HG03039 (cell line): ENCODE measurements around the gene SHB.

Source experiments
- ATAC-seq: cut with Tn5 transposase; IDR thresholded peaks from one replicate; pipeline ENCODE4 v1.9.1; 2021; ENCODE audit warnings: mild to moderate bottlenecking, moderate library complexity; ENCODE audit not compliant: unreplicated experiment

SHB gene

DNA sequence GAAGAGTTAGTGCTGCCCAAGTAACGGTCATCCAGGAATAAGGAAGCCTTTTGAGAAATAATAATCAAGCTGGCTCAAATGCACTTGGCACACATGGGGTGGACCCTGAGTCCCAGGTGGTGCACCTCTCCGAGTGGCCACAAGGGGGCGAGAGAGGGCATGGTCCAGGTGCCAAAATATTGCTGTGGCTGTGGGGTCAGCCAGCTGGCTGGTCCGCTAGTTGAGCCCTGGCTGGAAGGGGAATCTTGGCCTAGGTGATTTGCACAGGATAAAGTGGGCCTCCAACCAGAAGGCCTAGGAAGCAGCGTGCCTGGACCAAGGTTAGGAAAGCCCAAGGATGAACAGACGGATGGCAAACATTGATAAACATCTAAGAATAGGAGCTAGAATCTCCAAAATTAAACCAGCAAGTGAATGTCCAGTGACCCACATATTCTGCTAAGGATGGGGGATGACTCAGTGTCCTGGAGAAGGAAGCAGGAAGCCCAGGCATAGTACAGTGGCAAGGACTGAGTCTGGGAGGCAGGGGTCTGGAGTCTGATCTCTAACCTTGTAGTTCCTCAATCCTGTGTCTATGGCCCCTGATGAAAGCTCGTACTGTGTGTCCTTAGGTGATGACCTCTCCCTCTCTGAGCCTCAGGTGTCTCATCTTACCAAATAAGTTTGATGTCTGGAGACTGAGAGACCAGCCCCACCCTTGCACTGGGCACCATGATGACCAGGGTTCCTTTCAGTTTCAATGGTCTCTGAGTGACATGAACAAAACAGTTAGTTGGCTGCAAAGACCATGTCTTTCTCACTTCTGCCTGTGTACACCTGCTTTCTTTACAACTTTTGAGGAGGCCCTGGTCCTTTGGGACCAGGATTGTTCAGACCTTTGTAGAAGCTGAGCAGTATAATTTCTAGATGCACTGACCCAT lies 19.2 kb upstream of the SHB start:
- ATAC-seq, result no peak

GRCh38 chr9:38086496-38086895 lies 17.5 kb upstream of the SHB start:
- no peak for ATAC-seq

DNA sequence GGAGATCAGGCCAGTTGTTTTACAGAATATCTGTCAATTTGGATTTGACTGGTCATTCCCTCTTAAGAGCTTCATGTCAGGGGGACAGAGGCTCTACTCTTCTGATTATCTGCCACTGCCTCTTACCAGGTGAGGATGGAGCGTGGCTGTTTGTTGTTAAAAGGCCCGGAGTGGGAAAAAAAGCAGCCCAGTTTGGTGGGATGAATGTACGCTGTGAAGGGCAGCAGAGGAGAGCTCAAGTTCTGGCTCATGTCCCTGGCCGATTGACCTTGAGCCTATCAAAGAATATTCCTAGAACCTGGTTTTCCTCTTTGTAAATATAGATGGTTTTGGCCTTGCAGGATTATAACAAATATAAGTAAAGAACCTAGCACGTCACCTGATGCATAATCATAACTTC lies 16.3 kb upstream of the SHB start:
- ATAC-seq, result no peak

DNA sequence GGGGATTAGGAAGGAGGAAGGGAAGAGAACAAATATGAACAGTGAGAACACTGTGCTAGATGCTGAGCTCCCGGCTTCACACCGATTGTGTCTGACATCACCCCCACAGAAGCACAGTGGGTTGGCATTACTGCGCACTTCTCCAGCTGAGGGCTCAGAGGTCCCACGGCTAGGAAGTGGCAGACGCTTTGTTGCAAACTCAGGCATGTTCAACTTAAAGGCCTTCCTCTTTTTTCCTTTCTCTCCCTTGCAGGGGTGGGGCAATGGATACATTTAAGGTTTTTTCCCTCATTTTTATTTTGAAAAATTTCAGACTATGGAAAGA lies 15.5 kb upstream of the SHB start:
- no peak for ATAC-seq

- ATAC-seq, result no peak
These were observed 15.0 kb upstream of the SHB start for GRCh38 chr9:38083858-38084555.

GRCh38 chr9:38082446-38083287 lies 13.6 kb upstream of the SHB start:
- ATAC-seq, result no peak

DNA sequence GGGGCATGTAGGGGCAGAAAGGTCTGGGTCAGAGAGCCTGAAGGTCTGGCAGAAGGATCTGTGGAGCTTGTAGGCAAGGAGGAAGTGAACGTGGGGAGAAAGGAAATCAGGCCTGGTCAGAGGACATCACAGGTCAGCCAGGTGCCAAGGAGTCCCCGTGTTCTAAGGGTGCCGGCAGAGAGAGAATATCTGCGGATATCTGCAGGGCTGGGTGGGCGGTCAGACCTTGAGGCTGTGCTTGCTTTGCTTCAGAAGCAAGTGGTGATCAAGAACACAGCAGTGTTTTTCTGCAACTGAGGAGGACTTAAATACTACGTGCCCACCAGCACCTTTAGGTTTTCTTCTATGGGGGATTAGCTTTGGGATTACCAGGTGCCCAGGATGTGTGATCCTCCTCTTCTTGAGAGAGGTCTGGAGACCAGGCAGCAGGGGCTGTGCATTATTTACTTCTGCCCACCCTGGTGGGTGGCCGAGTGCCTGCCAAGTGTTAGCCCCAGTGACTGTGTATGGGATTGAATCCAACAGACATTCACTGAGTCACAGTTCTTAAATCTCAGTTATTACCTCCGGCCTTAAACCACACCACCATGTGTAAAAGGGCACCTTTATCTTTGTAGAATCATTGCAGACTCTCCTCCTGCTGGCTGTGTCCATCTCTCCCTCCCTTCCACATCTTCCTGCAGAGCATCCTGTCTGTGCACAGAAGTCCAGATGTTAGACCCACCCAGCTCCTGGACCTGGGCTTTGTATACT lies 12.5 kb upstream of the SHB start:
- no peak for ATAC-seq

DNA sequence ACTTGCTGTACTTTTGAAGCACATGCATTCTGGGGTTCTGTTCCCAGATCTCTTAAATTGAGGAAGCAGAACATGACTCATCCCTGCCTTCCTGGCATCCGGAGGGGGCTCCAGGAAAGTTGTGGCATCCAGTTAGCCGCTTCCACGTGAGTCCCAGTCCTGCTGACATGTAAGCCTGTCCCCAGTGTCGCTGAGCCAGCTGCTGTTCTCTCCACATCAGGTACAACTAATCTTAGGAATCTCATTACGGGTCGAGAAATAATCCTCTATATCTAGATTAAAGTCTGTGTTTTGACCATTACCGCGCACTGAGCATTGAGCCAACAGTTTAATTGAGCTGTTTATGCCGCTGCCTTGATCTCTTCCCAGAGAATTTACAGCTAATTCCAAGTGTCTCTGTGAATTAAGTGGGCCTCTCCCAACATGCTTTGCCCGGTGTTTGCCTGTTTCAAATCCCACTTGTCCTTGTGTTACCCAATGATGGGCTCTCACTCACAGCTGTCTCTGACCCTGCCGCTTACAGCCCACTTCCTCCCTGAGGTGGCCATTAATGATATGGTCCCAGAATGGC lies 10.5 kb upstream of the SHB start:
- ATAC-seq, result no peak

DNA sequence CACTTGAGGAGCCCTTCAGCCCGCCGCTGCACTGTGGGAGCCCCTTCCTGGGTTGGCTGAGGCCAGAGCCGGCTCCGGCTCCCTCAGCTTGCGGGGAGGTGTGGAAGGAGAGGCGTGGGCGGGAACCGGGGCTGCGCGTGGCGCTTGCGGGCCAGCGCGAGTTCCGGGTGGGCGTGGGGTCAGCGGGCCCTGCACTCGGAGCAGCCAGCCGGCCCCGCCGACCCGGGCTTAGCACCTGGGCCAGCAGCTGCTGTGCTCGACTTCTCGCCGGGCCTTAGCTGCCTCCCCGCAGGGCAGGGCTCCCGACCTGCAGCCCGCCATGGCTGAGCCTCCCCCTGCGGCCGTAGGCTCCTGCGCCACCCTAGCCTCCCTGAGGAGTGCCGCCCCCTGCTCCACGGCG lies 6.2 kb upstream of the SHB start:
- no peak for ATAC-seq

DNA sequence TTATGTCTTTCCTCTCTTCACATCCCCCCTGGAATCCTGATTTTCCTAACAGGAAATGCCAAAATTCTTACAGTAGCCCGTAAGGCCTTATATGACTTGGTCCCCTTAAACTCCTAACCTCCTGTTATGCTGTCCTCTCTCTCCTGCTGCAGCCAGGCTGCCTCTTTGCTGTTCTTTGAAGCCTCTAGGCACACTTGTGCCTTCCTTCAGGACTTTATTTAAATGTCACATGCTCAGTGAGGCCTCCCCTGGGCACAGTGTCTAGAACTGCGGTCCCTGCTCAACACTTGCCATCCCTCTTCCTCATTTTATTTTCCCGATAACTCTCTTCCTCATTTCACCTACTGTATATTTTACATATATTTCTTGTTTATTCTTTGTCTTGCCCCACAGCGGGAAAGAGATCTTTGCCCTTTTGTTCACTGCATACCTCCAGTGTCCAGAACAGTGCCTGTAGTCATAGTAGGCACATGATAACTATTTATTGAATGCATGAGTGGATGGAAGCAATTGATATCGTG lies 5.5 kb upstream of the SHB start:
- ATAC-seq, result no peak

- ATAC-seq, result no peak
These were observed 4.9 kb upstream of the SHB start for GRCh38 chr9:38073882-38074281.

- no peak for ATAC-seq
These were observed 2.6 kb upstream of the SHB start for GRCh38 chr9:38071470-38072134.

DNA sequence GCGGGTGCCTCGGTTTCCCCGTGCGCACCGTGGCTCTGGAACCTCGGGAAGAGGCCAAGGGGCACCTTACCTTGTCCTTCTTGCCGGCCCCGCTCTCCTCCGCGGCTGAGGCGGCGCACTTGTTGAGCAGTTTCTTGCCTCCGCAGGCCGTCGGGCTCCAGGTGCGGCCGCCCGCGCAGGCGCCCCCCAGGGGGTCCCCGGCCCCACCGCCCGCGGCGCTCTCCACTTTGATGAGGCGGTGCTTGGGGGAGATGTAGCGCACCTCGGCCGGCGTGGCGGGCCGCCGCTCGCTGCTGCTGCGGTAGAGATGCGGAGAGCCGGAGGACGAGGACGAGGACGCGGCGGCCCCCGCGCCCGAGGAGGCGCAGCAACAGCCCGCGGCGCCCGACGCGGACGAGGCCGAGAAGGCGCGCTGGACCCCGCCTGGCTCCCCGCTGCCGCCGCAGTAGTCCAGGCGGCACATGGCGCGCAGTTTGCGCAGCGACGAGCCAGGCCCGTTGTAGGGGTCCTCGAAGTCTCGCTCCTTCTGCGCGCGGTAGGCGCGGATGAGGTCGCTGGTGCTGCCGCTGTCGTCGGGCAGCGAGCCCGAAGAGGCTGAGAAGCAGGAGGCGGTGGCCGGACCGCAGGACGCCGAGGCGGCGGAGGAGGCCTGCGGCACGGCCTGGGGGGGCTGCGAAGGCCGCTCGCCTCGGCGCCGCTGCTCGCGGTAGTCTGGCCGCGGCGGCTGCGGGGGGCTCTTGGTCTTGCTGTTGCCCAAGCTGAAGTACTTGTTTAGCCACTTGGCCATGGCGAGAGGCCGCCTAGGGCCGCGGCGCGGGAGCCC lies 957 bp downstream of the SHB start:
- ATAC-seq, result no peak

- no peak for ATAC-seq
These were observed 1.8 kb downstream of the SHB start for GRCh38 chr9:38066914-38067858.

DNA sequence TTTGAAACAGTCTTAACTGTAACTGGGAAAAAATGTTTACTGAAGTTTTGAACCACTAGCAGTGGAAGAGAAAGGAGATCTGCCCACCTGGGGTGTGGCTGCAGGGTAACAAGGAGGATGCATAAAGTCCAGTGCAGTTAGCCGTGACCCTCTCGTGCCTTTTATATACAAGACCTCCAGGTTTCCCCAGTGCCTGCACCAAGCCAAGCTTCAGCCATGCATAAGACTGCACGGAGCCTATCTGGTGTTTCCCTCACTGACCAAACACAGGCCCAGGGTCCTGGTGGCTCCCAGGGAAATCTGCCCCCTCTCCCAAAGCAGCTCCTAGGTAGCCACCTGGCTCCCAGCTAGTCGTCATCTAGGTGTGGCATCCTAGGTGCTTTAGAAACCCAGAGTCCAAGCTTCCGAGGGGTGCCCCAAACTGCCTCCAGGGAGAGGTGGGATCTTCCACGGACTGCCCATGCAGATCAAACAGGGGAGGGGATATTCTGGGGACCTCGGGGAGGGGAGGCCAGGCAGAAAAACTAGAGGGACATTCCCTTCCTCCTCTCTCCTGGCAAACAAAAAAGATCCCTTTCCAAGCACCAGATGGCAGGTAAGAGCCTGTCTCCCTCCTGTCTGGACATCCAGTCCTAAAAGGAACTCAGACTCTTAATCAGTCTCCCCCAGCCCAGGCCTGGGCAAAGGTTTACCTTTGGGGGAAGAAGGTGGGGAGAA lies 2.7 kb downstream of the SHB start:
- ATAC-seq, result no peak

DNA sequence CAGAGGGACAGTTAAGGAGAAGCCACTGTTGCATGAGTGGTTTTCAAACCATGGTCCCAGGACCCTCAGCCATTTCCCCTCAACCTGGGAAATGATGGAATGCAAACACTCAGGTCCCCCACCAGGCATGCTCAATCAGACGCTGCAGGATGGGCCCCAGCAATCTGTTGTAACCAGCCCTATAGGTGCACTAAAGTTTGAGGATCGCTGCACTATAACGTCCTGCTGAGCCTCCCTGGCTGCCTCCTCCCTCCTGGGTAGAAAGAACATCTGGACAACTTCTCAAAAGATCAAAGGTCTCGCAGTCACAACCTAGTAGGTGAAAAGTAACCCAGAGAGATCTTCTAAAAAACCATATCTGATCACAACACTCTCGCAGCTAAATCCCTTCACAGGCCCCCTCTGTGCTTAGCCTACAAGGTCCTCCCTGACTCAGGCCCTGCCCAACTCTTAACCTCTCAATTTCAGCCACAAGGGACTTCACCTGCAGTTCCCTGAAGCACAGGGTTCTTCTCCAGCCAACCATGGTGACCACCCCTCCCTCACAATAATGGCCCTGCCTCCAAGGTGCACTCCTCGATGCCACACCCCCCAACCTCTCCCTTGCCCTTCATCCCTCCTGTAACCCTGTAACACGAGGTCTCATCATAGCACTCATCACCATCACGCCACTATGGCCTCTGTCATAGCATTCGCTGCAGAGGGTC lies 3.5 kb downstream of the SHB start:
- peak; percentile 27 for ATAC-seq
